BLaER1 (cell line): Measurements from ENCODE around the gene ADAMTS16.

Source experiments
- H3K27ac ChIP-seq: shearing (Covaris generic); formaldehyde crosslinking; 2 replicates; pipeline ENCODE4 v1.8.1; 2022
- H3K27me3 ChIP-seq: shearing (Covaris generic); formaldehyde crosslinking; 2 replicates; pipeline ENCODE4 v1.8.1; 2022
- H3K36me3 ChIP-seq: shearing (Covaris generic); formaldehyde crosslinking; 2 replicates; pipeline ENCODE4 v1.8.1; 2022
- H3K4me1 ChIP-seq: shearing (Covaris generic); formaldehyde crosslinking; 2 replicates; pipeline ENCODE4 v1.8.1; 2022
- H3K4me2 ChIP-seq: shearing (Covaris generic); formaldehyde crosslinking; 2 replicates; pipeline ENCODE4 v1.8.1; 2022
- H3K4me3 ChIP-seq: shearing (Covaris generic); formaldehyde crosslinking; 2 replicates; pipeline ENCODE4 v1.8.1; 2022
- H3K9ac ChIP-seq: shearing (Covaris generic); formaldehyde crosslinking; 2 replicates; pipeline ENCODE4 v1.8.1; 2022
- H3K9me3 ChIP-seq: shearing (Covaris generic); formaldehyde crosslinking; 2 replicates; pipeline ENCODE4 v1.8.1; 2022
- H4K20me1 ChIP-seq: shearing (Covaris generic); formaldehyde crosslinking; 2 replicates; pipeline ENCODE4 v1.8.1; 2022
- Cebpa-rat ChIP-seq: shearing (Covaris generic); IDR thresholded peaks from 2 replicates; pipeline ENCODE4 v1.8.1; 2022

ADAMTS16 gene

GRCh38 chr5:5198135-5198534 is 58.0 kb downstream of the ADAMTS16 start:
- H3K4me1 ChIP-seq: peaks cover 9% of the 10 kb centered on the region
- H3K27me3 ChIP-seq: no peaks in the 10 kb centered on the region
- H3K4me3 ChIP-seq: no peak overlapping the region
- H3K27ac ChIP-seq: no peak overlapping the region
- TF ChIP-seq Cebpa-rat: no peak
- 0 out of 2 replicates have a peak, but pooled peaks cover 3% of the 10 kb centered on the region for H3K9me3 ChIP-seq
- no peak overlapping the region for H3K4me2 ChIP-seq
- H3K9ac ChIP-seq: no peak overlapping the region
- no peaks in the 10 kb centered on the region for H4K20me1 ChIP-seq
- no peaks in the 10 kb centered on the region for H3K36me3 ChIP-seq

GRCh38 chr5:5198815-5199214 is 58.7 kb downstream of the ADAMTS16 start:
- no peak overlapping the region for H3K9ac ChIP-seq
- H3K36me3 ChIP-seq: no peaks in the 10 kb centered on the region
- H3K4me1 ChIP-seq: peaks cover 9% of the 10 kb centered on the region
- H3K27ac ChIP-seq: no peak overlapping the region
- no peaks in the 10 kb centered on the region for H4K20me1 ChIP-seq
- TF ChIP-seq Cebpa-rat: no peak
- no peak overlapping the region for H3K4me2 ChIP-seq
- H3K27me3 ChIP-seq: no peaks in the 10 kb centered on the region
- H3K9me3 ChIP-seq: 0 out of 2 replicates have a peak, but pooled peaks cover 3% of the 10 kb centered on the region
- H3K4me3 ChIP-seq: no peak overlapping the region

- no peak overlapping the region for H3K4me2 ChIP-seq
- H3K27me3 ChIP-seq: no peaks in the 10 kb centered on the region
- 0 out of 2 replicates have a peak, but pooled peaks cover 3% of the 10 kb centered on the region for H3K9me3 ChIP-seq
- H3K27ac ChIP-seq: no peak overlapping the region
- H3K4me1 ChIP-seq: peaks cover 9% of the 10 kb centered on the region
- no peak overlapping the region for H3K9ac ChIP-seq
- no peaks in the 10 kb centered on the region for H3K36me3 ChIP-seq
- H3K4me3 ChIP-seq: no peak overlapping the region
- no peak for TF ChIP-seq Cebpa-rat
- H4K20me1 ChIP-seq: no peaks in the 10 kb centered on the region
Observed at GRCh38 chr5:5199495-5199894, 59.4 kb downstream of the ADAMTS16 start.

GRCh38 chr5:5200133-5200532 is 60.0 kb downstream of the ADAMTS16 start:
- Histone ChIP-seq H4K20me1 (no peaks in the 10 kb centered on the region), H3K36me3 (no peaks in the 10 kb centered on the region), H3K27ac (no peak overlapping the region), H3K4me3 (no peak overlapping the region), H3K4me1 (peaks cover 9% of the 10 kb centered on the region), H3K27me3 (no peaks in the 10 kb centered on the region), H3K4me2 (no peak overlapping the region), H3K9me3 (0 out of 2 replicates have a peak, but pooled peaks cover 3% of the 10 kb centered on the region), H3K9ac (no peak overlapping the region)
- TF ChIP-seq Cebpa-rat: no peak

GRCh38 chr5:5202321-5202720 is 62.2 kb downstream of the ADAMTS16 start:
- no peak overlapping the region for H3K9ac ChIP-seq
- no peak for TF ChIP-seq Cebpa-rat
- no peak overlapping the region for H3K27ac ChIP-seq
- no peaks in the 10 kb centered on the region for H3K4me1 ChIP-seq
- H4K20me1 ChIP-seq: no peaks in the 10 kb centered on the region
- no peaks in the 10 kb centered on the region for H3K9me3 ChIP-seq
- no peak overlapping the region for H3K4me2 ChIP-seq
- H3K4me3 ChIP-seq: no peak overlapping the region
- no peaks in the 10 kb centered on the region for H3K27me3 ChIP-seq
- H3K36me3 ChIP-seq: no peaks in the 10 kb centered on the region

GRCh38 chr5:5203451-5203850 is 63.3 kb downstream of the ADAMTS16 start:
- Histone ChIP-seq H3K36me3 (no peaks in the 10 kb centered on the region), H3K9ac (no peak overlapping the region), H3K27me3 (no peaks in the 10 kb centered on the region), H3K4me3 (no peak overlapping the region), H3K27ac (no peak overlapping the region), H3K4me2 (no peak overlapping the region), H3K9me3 (no peaks in the 10 kb centered on the region), H3K4me1 (no peaks in the 10 kb centered on the region), H4K20me1 (no peaks in the 10 kb centered on the region)
- no peak for TF ChIP-seq Cebpa-rat

- Histone ChIP-seq H3K4me3 (no peak overlapping the region), H3K9me3 (no peaks in the 10 kb centered on the region), H3K4me2 (no peak overlapping the region), H3K27ac (no peak overlapping the region), H3K36me3 (no peaks in the 10 kb centered on the region), H3K9ac (no peak overlapping the region), H3K4me1 (no peaks in the 10 kb centered on the region), H3K27me3 (no peaks in the 10 kb centered on the region), H4K20me1 (no peaks in the 10 kb centered on the region)
- TF ChIP-seq Cebpa-rat: no peak
Observed at GRCh38 chr5:5207828-5208227, 67.7 kb downstream of the ADAMTS16 start.

GRCh38 chr5:5209089-5209488 is 69.0 kb downstream of the ADAMTS16 start:
- TF ChIP-seq Cebpa-rat: no peak
- H4K20me1 ChIP-seq: no peaks in the 10 kb centered on the region
- no peak overlapping the region for H3K4me2 ChIP-seq
- no peaks in the 10 kb centered on the region for H3K36me3 ChIP-seq
- H3K27me3 ChIP-seq: no peaks in the 10 kb centered on the region
- H3K9ac ChIP-seq: no peak overlapping the region
- H3K4me1 ChIP-seq: no peaks in the 10 kb centered on the region
- H3K9me3 ChIP-seq: no peaks in the 10 kb centered on the region
- H3K27ac ChIP-seq: no peak overlapping the region
- no peak overlapping the region for H3K4me3 ChIP-seq

GRCh38 chr5:5209510-5210286 is 69.6 kb downstream of the ADAMTS16 start:
- H3K36me3 ChIP-seq: no peaks in the 10 kb centered on the region
- H3K27ac ChIP-seq: no peak overlapping the region
- TF ChIP-seq Cebpa-rat: no peak
- no peaks in the 10 kb centered on the region for H3K27me3 ChIP-seq
- no peaks in the 10 kb centered on the region for H4K20me1 ChIP-seq
- no peak overlapping the region for H3K9ac ChIP-seq
- no peak overlapping the region for H3K4me3 ChIP-seq
- H3K9me3 ChIP-seq: no peaks in the 10 kb centered on the region
- H3K4me1 ChIP-seq: no peaks in the 10 kb centered on the region
- no peak overlapping the region for H3K4me2 ChIP-seq

GRCh38 chr5:5217371-5217770 is 77.2 kb downstream of the ADAMTS16 start:
- no peak overlapping the region for H3K4me2 ChIP-seq
- H3K36me3 ChIP-seq: no peaks in the 10 kb centered on the region
- H3K9me3 ChIP-seq: no peaks in the 10 kb centered on the region
- no peaks in the 10 kb centered on the region for H4K20me1 ChIP-seq
- H3K27ac ChIP-seq: no peak overlapping the region
- no peak overlapping the region for H3K4me3 ChIP-seq
- H3K9ac ChIP-seq: no peak overlapping the region
- no peaks in the 10 kb centered on the region for H3K27me3 ChIP-seq
- H3K4me1 ChIP-seq: no peaks in the 10 kb centered on the region
- no peak for TF ChIP-seq Cebpa-rat
